Measurements from ENCODE around the gene FAM131A. TPM values are rescaled to one million over a fixed set of nuclear protein-coding genes. Genes with fewer than 3 reads are reported as not detected.

Gene FAM131A
- total and polyA plus RNA-seq, 2 donors (not counting 1 experiment from before 2014, with no cell fraction given) = 11.7 to 13.4 TPM

GRCh38 chr3:184350618-184351017 is 13.2 kb downstream of the FAM131A start:
- no peak overlapping the region for H3K27ac ChIP-seq (ENCODE audit: low read length in 2 of 2)
- WGBS (ENCODE audit: insufficient coverage) = 93% methylated on average over 6 of the region's 6 CpGs
- H3K4me1 ChIP-seq (ENCODE audit: control insufficient read depth in 2 of 2, insufficient read depth in 2 of 2, low read length in 2 of 2) = peaks cover 0 to 8% of the 10 kb centered on the region in 2 donors
- no peak overlapping the region for H3K27ac Mint-ChIP-seq
- no peaks in the 10 kb centered on the region for H3K36me3 ChIP-seq (replicated peaks in 1 of 2; ENCODE audit: control extremely low read depth in 1 of 2, control insufficient read depth in 1 of 2, extremely low read depth in 1 of 2, insufficient read depth in 2 of 2, low read length in 1 of 2)
- no peaks in the 10 kb centered on the region for H3K4me1 Mint-ChIP-seq
- H3K9me3 Mint-ChIP-seq (ENCODE audit: insufficient read depth) = no peaks in the 10 kb centered on the region
- no peaks in the 10 kb centered on the region for H3K9me3 ChIP-seq (ENCODE audit: control extremely low read depth in 1 of 3, control insufficient read depth in 2 of 3, insufficient read depth in 1 of 3, low read length in 2 of 3)
- no peak for DNase-seq
- H3K4me2 ChIP-seq (replicated peaks; ENCODE audit: low read depth, low read length, poor library complexity, severe bottlenecking) = no peak overlapping the region
- no peak overlapping the region for H3K9ac ChIP-seq (ENCODE audit: low read length)
- no peak overlapping the region for H3K4me3 Mint-ChIP-seq
- no peaks in the 10 kb centered on the region for H4K20me1 ChIP-seq (ENCODE audit: control insufficient read depth, insufficient read depth, low read length, poor library complexity, severe bottlenecking)
- intact Hi-C loops (cut with micrococcal nuclease) = no loop called here
- H3K27me3 Mint-ChIP-seq = no peaks in the 10 kb centered on the region
- CTCF ChIA-PET = interaction anchor here (0.9 to 5.2 kb wide), 2 partner anchors 24 to 163 kb away, joined by 4 to 76 read pairs; no protein-coding TSS in a partner anchor
- POLR2A ChIA-PET = no interaction called here
- no peak overlapping the region for H2AFZ ChIP-seq (ENCODE audit: insufficient read depth, low read depth, low read length, poor library complexity, severe bottlenecking)
- H3K27me3 ChIP-seq (replicated peaks in 1 of 4; ENCODE audit: control extremely low read depth in 1 of 4, control insufficient read depth in 3 of 4, insufficient read depth in 4 of 4, low read length in 3 of 4) = no peaks in the 10 kb centered on the region
- no peak for TF ChIP-seq EZH2 (IDR thresholded peaks at IDR 0.05; ENCODE audit: borderline replicate concordance, insufficient read depth, low read depth, low read length, poor library complexity, severe bottlenecking)
- TF ChIP-seq CTCF (IDR thresholded peaks at IDR 0.05) = no peak
- no peak overlapping the region for H3K4me3 ChIP-seq (ENCODE audit: control extremely low read depth in 1 of 5, extremely low read depth in 1 of 5, insufficient read depth in 1 of 5, low read depth in 2 of 5, low read length in 4 of 5)
- no peaks in the 10 kb centered on the region for H3K79me2 ChIP-seq (ENCODE audit: control insufficient read depth, insufficient read depth, low read length)
- no peak for ATAC-seq (ENCODE audit: low read depth)

DNA sequence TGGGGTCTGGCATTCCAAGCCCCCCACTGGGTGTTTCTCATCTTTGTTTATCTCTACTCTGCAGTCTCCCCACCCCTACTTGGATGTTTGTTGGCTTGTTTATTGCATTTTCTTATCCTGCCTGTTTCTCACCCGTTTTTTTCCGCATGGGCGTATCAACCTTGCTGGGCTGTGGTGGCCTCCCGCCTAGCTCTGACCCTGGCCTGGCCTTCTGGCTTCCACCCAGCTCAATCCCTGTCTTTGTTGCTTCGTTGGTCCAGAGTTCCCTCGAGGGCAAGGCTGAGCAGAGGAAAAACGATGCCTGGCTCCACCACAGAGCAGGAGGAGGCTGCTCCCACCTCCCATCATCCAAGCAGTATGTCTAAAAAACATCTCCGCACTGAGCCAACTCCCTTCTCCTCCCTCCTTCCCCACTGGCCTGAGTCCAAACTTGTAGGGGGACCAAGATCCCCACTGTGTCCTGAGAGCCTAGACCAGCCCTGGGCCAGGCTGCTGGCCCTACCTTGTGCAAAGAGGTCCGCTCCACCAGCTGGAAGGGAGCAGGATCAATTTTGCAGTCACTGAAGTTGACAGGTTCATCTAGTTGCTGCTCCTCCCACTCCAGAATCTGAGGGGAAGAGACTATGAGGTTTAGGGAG is 14.2 kb downstream of the FAM131A start:
- Mint-ChIP-seq H3K4me1 (no peaks in the 10 kb centered on the region), H3K27ac (no peak overlapping the region), H3K27me3 (no peaks in the 10 kb centered on the region), H3K4me3 (no peak overlapping the region), H3K9me3 (ENCODE audit: insufficient read depth) (no peaks in the 10 kb centered on the region)
- no peaks in the 10 kb centered on the region for H4K20me1 ChIP-seq (ENCODE audit: control insufficient read depth, insufficient read depth, low read length, poor library complexity, severe bottlenecking)
- H3K4me2 ChIP-seq (replicated peaks; ENCODE audit: low read depth, low read length, poor library complexity, severe bottlenecking) = no peak overlapping the region
- H3K9me3 ChIP-seq (ENCODE audit: control extremely low read depth in 1 of 3, control insufficient read depth in 2 of 3, insufficient read depth in 1 of 3, low read length in 2 of 3) = no peaks in the 10 kb centered on the region
- intact Hi-C loops (cut with micrococcal nuclease) = no loop called here
- 95% methylated on average over 8 of the region's 9 CpGs for whole genome bisulfite sequencing (ENCODE audit: insufficient coverage)
- H3K36me3 ChIP-seq (replicated peaks in 1 of 2; ENCODE audit: control extremely low read depth in 1 of 2, control insufficient read depth in 1 of 2, extremely low read depth in 1 of 2, insufficient read depth in 2 of 2, low read length in 1 of 2) = no peaks in the 10 kb centered on the region
- H3K27me3 ChIP-seq (replicated peaks in 1 of 4; ENCODE audit: control extremely low read depth in 1 of 4, control insufficient read depth in 3 of 4, insufficient read depth in 4 of 4, low read length in 3 of 4) = no peaks in the 10 kb centered on the region
- H3K27ac ChIP-seq (ENCODE audit: low read length in 2 of 2) = no peak overlapping the region
- H3K4me3 ChIP-seq (ENCODE audit: control extremely low read depth in 1 of 5, extremely low read depth in 1 of 5, insufficient read depth in 1 of 5, low read depth in 2 of 5, low read length in 4 of 5) = no peak overlapping the region
- H3K4me1 ChIP-seq (ENCODE audit: control insufficient read depth in 2 of 2, insufficient read depth in 2 of 2, low read length in 2 of 2) = peaks cover 0 to 8% of the 10 kb centered on the region in 2 donors
- no peak for ATAC-seq (ENCODE audit: low read depth)
- no peak overlapping the region for H3K9ac ChIP-seq (ENCODE audit: low read length)
- ChIA-PET POLR2A (no interaction called here), CTCF (interaction anchor here (0.9 to 5.2 kb wide), 3 partner anchors 25 to 187 kb away, joined by 3 to 76 read pairs (median 4); no protein-coding TSS in a partner anchor)
- H2AFZ ChIP-seq (ENCODE audit: insufficient read depth, low read depth, low read length, poor library complexity, severe bottlenecking) = no peak overlapping the region
- TF ChIP-seq EZH2 (IDR thresholded peaks at IDR 0.05; ENCODE audit: borderline replicate concordance, insufficient read depth, low read depth, low read length, poor library complexity, severe bottlenecking) (no peak), CTCF (IDR thresholded peaks at IDR 0.05) (no peak)
- no peak for DNase-seq
- no peaks in the 10 kb centered on the region for H3K79me2 ChIP-seq (ENCODE audit: control insufficient read depth, insufficient read depth, low read length)
